GM21367 (cell line): ENCODE results near the gene CEP128.
A peak's percentile ranks its signal among the peaks of the same experiment; 100 is the strongest.

Experiments
- ATAC-seq: cut with Tn5 transposase; IDR thresholded peaks from one replicate; pipeline ENCODE4 v1.9.1; 2021; ENCODE audit not compliant: unreplicated experiment

Gene CEP128

GRCh38 chr14:80496090-80496489 is 445.4 kb downstream of the CEP128 start:
- no peak for ATAC-seq

GRCh38 chr14:80494769-80495168 is 446.8 kb downstream of the CEP128 start:
- no peak for ATAC-seq

DNA sequence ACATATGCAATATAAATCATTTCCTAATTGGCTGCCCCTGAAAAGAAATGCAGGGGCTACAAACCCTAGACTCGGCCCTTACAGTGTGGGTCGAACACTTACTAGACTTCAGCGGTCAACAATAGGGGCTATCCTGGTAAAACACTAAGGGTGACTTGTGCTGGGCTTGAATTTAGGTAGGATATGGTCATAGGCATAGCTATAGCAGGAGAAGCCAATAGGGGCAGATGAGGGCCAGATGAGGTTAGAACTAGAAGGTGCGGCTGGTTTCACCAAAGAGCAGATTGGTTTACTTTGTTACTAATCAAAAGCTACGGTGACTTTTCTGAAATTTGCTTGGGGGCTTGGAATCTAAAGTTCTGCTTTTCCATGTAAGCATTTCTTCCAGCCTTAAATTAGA is 447.9 kb downstream of the CEP128 start:
- ATAC-seq: no peak

- no peak for ATAC-seq
These were observed 449.9 kb downstream of the CEP128 start for GRCh38 chr14:80491650-80492049.

DNA sequence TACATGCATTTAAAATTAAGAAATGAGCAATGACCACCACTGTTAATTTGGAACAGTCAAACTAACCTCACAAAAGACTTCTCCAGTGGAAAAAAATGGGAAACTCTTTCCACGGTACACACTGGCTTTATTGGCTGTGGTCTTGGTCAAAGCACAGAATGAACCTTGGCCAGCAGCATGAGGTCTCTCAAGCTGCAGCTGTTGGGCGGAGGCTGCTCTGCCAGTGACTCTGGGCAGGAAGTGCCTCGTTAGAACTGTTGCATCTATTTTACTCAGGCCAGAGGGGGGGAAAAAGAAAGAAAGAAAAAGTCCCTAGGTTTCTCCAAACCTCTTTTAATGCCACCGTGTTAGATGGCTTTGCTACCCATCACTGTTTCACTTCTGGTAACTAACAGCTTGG is 450.4 kb downstream of the CEP128 start:
- peak; percentile 81 for ATAC-seq

GRCh38 chr14:80489513-80489912 is 452.0 kb downstream of the CEP128 start:
- no peak for ATAC-seq

DNA sequence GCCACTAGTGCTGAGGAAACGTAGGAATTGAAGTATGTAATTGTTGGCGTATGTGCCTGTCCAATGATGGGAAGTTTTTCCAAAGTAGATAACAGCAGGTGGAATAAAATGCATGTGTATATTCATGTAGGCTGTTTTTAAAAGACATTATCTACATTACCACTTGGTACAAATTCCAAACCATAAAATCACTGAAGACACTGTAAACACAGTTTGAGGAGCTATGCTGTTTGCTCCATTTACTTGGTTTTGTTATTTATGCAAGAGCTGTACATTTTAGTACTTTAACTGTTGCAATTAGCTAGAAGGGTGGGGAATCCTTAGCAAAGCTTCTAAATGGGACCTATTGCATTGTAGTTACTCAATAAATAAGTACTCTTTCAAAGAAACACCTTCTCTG is 455.8 kb downstream of the CEP128 start:
- no peak for ATAC-seq

DNA sequence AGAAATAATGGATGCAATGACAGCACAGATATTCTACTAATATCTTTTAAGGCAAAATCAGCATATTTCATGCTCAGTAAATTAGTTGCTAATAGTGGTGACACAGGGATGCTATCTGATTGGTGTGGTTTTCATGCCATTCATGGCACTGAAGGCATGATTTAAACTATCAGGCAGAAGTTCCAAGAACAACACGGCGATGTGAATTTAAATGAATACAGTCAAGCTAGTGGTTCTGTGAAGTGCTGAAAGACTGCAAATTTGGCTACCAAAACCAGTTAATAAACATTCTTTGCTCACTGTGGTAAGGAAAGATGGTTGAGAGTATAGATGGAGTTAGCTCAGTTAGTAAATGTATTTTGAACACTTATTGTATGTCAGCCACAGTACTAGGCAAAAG is 458.2 kb downstream of the CEP128 start:
- no peak for ATAC-seq

DNA sequence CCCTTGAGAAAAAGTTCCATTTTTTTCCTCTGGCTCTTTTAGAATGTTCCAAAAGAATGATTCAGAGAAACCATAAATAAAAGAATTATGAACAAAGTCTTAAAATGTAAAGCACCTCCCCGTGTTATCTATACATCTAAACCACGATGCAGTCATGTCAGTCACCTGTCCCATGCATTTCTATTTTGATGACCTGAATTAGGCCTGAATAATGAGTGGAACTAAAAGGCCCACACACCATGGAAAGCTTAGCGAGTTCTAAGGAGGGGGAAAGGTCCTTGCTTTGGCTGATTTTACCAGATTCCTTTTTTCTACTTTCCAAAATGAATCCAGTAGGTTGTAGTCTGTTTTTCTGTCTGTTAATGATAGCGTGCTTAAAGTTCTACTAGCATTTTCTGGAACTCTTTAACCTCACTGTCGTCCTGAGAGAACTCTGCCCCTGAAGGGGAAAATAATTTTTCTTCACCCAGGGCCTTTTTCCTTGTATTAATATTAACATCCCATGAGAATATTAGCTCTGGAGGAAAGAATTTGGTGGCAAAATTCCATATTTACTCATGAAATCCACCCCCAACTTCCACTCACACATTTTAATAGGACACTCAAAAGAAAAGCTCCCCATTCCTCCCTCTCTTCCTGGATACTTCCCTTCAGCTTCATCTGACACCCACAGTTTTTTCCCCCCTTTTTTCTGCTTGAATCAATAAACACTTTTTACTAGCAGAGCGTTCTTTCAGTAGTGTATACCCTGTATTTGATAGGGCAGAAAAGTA is 464.0 kb downstream of the CEP128 start:
- ATAC-seq: no peak

GRCh38 chr14:80475074-80475473 is 466.5 kb downstream of the CEP128 start:
- no peak for ATAC-seq

GRCh38 chr14:80468331-80469122 is 473.0 kb downstream of the CEP128 start:
- ATAC-seq: no peak

DNA sequence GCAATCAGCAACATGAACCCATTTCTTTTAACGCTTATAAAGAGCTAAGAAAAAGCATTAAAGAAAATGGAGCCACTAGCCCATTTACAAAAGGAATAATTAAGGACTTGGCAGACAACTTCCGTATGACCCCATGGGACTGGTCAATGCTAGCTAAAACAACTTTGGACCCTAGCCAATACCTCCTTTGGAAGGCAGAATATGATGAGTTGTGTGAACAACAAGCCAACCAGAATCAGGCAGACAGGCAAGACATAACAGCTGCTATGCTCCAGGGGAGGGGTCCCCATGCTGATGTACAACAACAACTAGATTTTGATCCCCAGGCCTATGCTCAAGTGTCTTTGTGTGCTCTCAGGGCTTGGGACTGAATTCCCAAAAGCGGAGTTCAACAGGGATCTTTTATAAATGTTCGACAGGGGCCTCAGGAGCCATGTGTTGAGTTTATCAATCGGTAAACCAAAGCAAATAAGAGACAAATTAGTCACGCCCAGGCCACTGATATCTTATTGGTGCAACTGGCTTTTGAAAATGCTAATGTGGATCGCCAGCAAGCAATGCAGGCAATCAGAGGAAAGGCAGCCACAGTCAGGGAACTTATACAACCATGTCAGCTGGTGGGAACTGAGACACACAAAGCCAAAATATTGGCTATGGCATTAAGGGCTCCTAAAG is 475.9 kb downstream of the CEP128 start:
- no peak for ATAC-seq

DNA sequence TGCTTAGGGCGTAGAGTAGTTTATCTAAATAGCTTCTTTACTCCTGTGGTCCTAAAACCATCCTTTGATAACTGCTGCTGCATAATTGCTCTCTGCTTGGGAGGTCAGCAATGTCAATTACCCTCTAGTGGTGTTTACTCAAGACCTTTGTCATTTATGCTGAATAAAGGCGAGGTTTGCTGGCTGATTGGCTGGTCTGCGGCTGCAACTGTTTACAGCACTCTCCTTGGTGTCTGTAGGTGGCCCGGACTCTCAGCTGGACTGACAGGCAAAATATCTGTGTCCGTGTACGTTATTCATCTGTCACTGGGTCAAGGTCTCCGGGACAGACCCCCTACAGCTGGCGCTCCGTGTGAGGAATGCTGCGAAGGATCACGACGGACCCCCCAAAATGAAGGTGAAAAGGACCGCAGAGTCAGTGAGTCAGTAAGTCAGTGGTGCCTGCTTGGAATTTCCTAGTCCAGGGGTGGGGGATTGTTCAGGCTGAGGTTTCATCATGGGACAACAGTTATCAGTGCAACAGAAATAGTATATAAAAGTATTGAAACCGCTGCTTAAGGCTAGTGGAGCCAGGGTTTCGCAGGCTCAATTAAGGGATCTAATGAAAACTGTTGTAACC is 476.9 kb downstream of the CEP128 start:
- ATAC-seq: no peak

DNA sequence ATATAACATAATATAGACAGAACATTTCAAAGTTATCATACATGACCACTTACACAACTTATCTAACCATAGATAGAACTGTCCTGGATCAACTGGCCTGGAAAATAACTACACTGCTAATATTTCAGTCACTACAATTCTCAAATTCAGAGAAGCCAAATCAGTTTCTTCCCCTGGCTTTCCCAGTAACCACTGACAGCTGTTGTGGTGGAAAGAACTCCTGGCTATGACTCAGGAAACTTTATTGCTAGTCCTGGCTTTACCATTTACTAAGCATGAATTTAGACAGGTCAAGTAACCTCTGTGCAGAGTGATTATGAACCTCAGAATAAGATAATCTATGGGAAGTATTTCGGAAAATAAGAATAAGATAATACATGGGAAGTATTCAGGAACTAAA is 485.3 kb downstream of the CEP128 start:
- no peak for ATAC-seq

DNA sequence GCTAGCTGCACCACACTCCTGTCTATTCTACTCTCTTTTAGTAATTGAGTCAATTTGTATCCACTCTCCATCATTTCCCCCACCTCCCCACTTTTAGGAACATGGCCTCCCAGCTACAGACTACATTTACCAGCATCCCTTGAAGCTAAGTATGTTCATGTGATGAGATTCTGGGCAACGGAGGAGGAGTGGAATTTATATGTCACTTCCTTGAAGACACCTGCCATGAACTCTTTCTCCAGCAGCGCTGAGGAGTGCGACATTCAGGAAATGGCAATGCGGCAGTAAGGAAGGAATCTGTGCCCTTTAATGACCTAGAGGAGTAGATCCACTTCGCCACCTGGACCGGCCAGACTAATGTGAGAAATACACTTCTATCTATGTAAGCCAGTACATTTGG is 486.5 kb downstream of the CEP128 start:
- ATAC-seq: no peak

- no peak for ATAC-seq
These were observed 493.3 kb downstream of the CEP128 start for GRCh38 chr14:80448267-80448666.

DNA sequence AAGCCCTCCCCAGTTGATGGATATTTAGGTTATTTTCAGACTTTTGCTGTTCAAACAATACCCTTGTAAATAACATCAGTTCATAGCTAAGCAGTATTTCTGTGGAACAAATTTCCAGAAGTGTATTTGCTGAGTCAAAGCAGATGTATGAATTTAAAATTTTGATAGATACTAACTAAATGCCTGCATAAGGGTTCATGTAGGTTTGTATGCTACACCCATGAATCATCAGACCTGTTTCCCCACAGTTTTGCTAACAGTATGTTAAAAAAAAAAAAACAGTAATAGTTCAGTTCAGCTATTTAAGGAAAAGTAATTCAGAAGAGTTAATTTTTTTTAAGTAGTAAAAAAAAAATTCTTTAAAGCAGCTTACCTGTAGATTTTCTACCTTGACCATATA is 494.1 kb downstream of the CEP128 start:
- ATAC-seq: no peak
